H9 (cell line): ENCODE measurements around the gene DNAH8. TPM values are rescaled to one million over a fixed set of nuclear protein-coding genes. Genes with fewer than 3 reads are reported as not detected.
A peak's percentile ranks its signal among the peaks of the same experiment; 100 is the strongest.

Source experiments
- DNase-seq: peaks from one replicate; pipeline ENCODE4 v3.0.0-alpha.2; 2017
- H2AFZ ChIP-seq: one replicate; pipeline ENCODE4 v1.6.1; 2013; ENCODE audit warnings: mild to moderate bottlenecking, low read length, control low read depth, moderate library complexity
- H2AK5ac ChIP-seq: 2 replicates; pipeline ENCODE4 v1.6.1; 2013; ENCODE audit warnings: low read length, control low read depth, mixed read lengths; ENCODE audit not compliant: insufficient read length
- H2BK120ac ChIP-seq: one replicate; pipeline ENCODE4 v1.6.1; 2013; ENCODE audit warnings: low read depth, mild to moderate bottlenecking, low read length, control low read depth, inconsistent platforms; ENCODE audit not compliant: poor library complexity, severe bottlenecking
- H2BK12ac ChIP-seq: 2 replicates; pipeline ENCODE4 v1.6.1; 2013; ENCODE audit warnings: low read length, control low read depth, mixed read lengths, low read depth; ENCODE audit not compliant: insufficient read length
- H2BK15ac ChIP-seq: 2 replicates; pipeline ENCODE4 v1.6.1; 2013; ENCODE audit warnings: low read depth, low read length, control low read depth
- H2BK20ac ChIP-seq: one replicate; pipeline ENCODE4 v1.6.1; 2013; ENCODE audit warnings: low read depth, mild to moderate bottlenecking, low read length, control low read depth, inconsistent platforms; ENCODE audit not compliant: poor library complexity, severe bottlenecking
- H2BK5ac ChIP-seq: 2 replicates; pipeline ENCODE4 v1.6.1; 2013; ENCODE audit warnings: low read length, control low read depth, mixed read lengths; ENCODE audit not compliant: insufficient read length
- H3K14ac ChIP-seq: 2 replicates; pipeline ENCODE4 v1.6.1; 2013; ENCODE audit warnings: low read length, control low read depth; ENCODE audit not compliant: insufficient read depth
- H3K18ac ChIP-seq: 2 replicates; pipeline ENCODE4 v1.6.1; 2013; ENCODE audit warnings: low read depth, mild to moderate bottlenecking, mixed read lengths, low read length, control low read depth; ENCODE audit not compliant: insufficient read length
- H3K23ac ChIP-seq: 2 replicates; pipeline ENCODE4 v1.6.1; 2013; ENCODE audit warnings: low read length, control low read depth, mixed read lengths, low read depth; ENCODE audit not compliant: insufficient read length
- H3K23me2 ChIP-seq: 2 replicates; pipeline ENCODE4 v1.6.1; 2013; ENCODE audit warnings: low read depth, mild to moderate bottlenecking, mixed read lengths, low read length, control low read depth; ENCODE audit not compliant: insufficient read length, poor library complexity, severe bottlenecking
- H3K27ac ChIP-seq: 2 replicates; pipeline ENCODE4 v1.5.1; 2013; ENCODE audit warnings: low read length, control low read depth, mixed read lengths, low read depth; ENCODE audit not compliant: insufficient read length
- H3K27me3 ChIP-seq: 2 replicates; pipeline ENCODE4 v1.6.1; 2013; ENCODE audit warnings: low read length, control low read depth, inconsistent platforms; ENCODE audit not compliant: insufficient read depth
- H3K4ac ChIP-seq: 2 replicates; pipeline ENCODE4 v1.6.1; 2013; ENCODE audit warnings: low read depth, mild to moderate bottlenecking, control low read depth, inconsistent platforms, low read length, moderate library complexity
- H3K4me1 ChIP-seq: 2 replicates; pipeline ENCODE4 v1.6.1; 2013; ENCODE audit warnings: low read length, control low read depth, inconsistent platforms; ENCODE audit not compliant: insufficient read depth
- H3K4me2 ChIP-seq: 2 replicates; pipeline ENCODE4 v1.6.1; 2013; ENCODE audit warnings: low read length, control low read depth, mixed read lengths; ENCODE audit not compliant: insufficient read length, insufficient read depth
- H3K56ac ChIP-seq: 2 replicates; pipeline ENCODE4 v1.6.1; 2013; ENCODE audit warnings: low read depth, mild to moderate bottlenecking, mixed read lengths, low read length, control low read depth; ENCODE audit not compliant: insufficient read length
- H3K79me1 ChIP-seq: 2 replicates; pipeline ENCODE4 v1.6.1; 2013; ENCODE audit warnings: low read depth, mild to moderate bottlenecking, moderate library complexity, low read length, control low read depth, inconsistent platforms; ENCODE audit not compliant: insufficient read depth, poor library complexity, severe bottlenecking
- H3K79me2 ChIP-seq: 2 replicates; pipeline ENCODE4 v1.6.1; 2013; ENCODE audit warnings: low read length, control low read depth, inconsistent platforms; ENCODE audit not compliant: insufficient read depth
- H3K9ac ChIP-seq: 2 replicates; pipeline ENCODE4 v1.6.1; 2013; ENCODE audit warnings: low read length, control low read depth, mixed read lengths; ENCODE audit not compliant: insufficient read length; ENCODE audit errors: extremely low read depth
- H3K9me3 ChIP-seq: one replicate; pipeline ENCODE4 v1.6.1; 2013; ENCODE audit warnings: low read depth, low read length, inconsistent platforms; ENCODE audit not compliant: control insufficient read depth
- H3T11ph ChIP-seq: one replicate; pipeline ENCODE4 v1.6.1; 2013; ENCODE audit warnings: mild to moderate bottlenecking, low read length, control low read depth, inconsistent platforms
- H4K20me1 ChIP-seq: one replicate; pipeline ENCODE4 v1.6.1; 2013; ENCODE audit not compliant: control insufficient read depth, insufficient read length, insufficient read depth
- H4K5ac ChIP-seq: 2 replicates; pipeline ENCODE4 v1.6.1; 2013; ENCODE audit warnings: low read depth, mild to moderate bottlenecking, mixed read lengths, low read length, control low read depth; ENCODE audit not compliant: insufficient read length
- H4K8ac ChIP-seq: replicated peaks from 2 replicates; pipeline ENCODE4 v1.6.1; 2013; ENCODE audit warnings: low read length, control low read depth, mixed read lengths, low read depth; ENCODE audit not compliant: insufficient read length
- H4K91ac ChIP-seq: 2 replicates; pipeline ENCODE4 v1.6.1; 2013; ENCODE audit warnings: low read depth, mild to moderate bottlenecking, moderate library complexity, mixed read lengths, low read length, control low read depth; ENCODE audit not compliant: insufficient read length
- H3K27ac Mint-ChIP-seq, 3 experiments: 2 replicates in 2 of 3; 3 replicates in 1 of 3; pipeline ENCODE4 v1.8.0; 2020 to 2021; ENCODE audit warnings: mixed read lengths in 3 of 3, mild to moderate bottlenecking in 1 of 3, moderate library complexity in 1 of 3
- H3K27me3 Mint-ChIP-seq: 2 replicates; pipeline ENCODE4 v1.8.0; 2021; ENCODE audit warnings: low read depth, mild to moderate bottlenecking, moderate library complexity, mixed read lengths
- H3K36me3 Mint-ChIP-seq, 3 experiments: 2 replicates in 2 of 3; 3 replicates in 1 of 3; pipeline ENCODE4 v1.8.0; 2020 to 2021; ENCODE audit warnings: low read depth in 3 of 3, mixed read lengths in 3 of 3; ENCODE audit not compliant: insufficient read depth in 1 of 3
- H3K4me1 Mint-ChIP-seq, 2 experiments: 2 replicates each; pipeline ENCODE4 v1.8.0; 2020; ENCODE audit warnings: mixed read lengths in 2 of 2
- H3K4me3 Mint-ChIP-seq, 2 experiments: 2 replicates in 1 of 2; 3 replicates in 1 of 2; pipeline ENCODE4 v1.8.0; 2020 to 2021; ENCODE audit warnings: mild to moderate bottlenecking in 2 of 2, mixed read lengths in 2 of 2, moderate library complexity in 1 of 2
- H3K9me3 Mint-ChIP-seq, 2 experiments: 2 replicates in 1 of 2; 3 replicates in 1 of 2; pipeline ENCODE4 v1.8.0; 2020; ENCODE audit warnings: mild to moderate bottlenecking in 2 of 2, mixed read lengths in 2 of 2, moderate library complexity in 1 of 2
- CTCF ChIP-seq: fragments of 200-600 bp; sonication (generic); conservative IDR thresholded peaks from 3 replicates; pipeline ENCODE4 v1.8.0; 2021; ENCODE audit warnings: antibody characterized with exemption, mild to moderate bottlenecking
- WGBS: extraction: QIAGEN DNeasy Blood & Tissue Kit; methylation state at CpG from one replicate; pipeline ENCODE4 v1.1.7; 2013; ENCODE audit warnings: missing lambda C conversion rate, low lambda C conversion rate, mixed read lengths; ENCODE audit not compliant: insufficient read length; ENCODE audit errors: extremely low coverage; 5-methylcytosine and 5-hydroxymethylcytosine counted together
- total RNA-seq: library from RNA; stranded (reverse); gene quantifications from 2 replicates; pipeline ENCODE4 v1.2.1, GENCODE V29; 2021

DNAH8 gene
- total RNA-seq, 1 experiment from 2014 or later = not detected

GRCh38 chr6:38701551-38701950 lies 13.6 kb upstream of the DNAH8 start:
- no peak overlapping the region for H3K23ac ChIP-seq
- no peak overlapping the region for H4K91ac ChIP-seq
- TF ChIP-seq CTCF = no peak
- no peak overlapping the region for H2AK5ac ChIP-seq
- no peak overlapping the region for H3K14ac ChIP-seq
- Mint-ChIP-seq H3K27ac (no peak overlapping the region), H3K27me3 (no peaks in the 10 kb centered on the region), H3K36me3 (peaks cover 34 to 41% (median 36%) of the 10 kb centered on the region in 3 experiments), H3K9me3 (peaks cover 13 to 24% of the 10 kb centered on the region in 2 experiments), H3K4me1 (peaks cover 13 to 14% of the 10 kb centered on the region in 2 experiments; a peak in 3 of 4 replicates), H3K4me3 (peak overlapping the region; percentile 73 to 94)
- no peak for DNase-seq
- H3K4me2 ChIP-seq = peak overlapping the region; percentile 53
- peaks cover 20% of the 10 kb centered on the region; the same call in 1 of the 2 replicates for H3K79me2 ChIP-seq
- no peak overlapping the region for H3K4ac ChIP-seq
- WGBS = no CpG with 5 or more reads among the region's 3 CpGs
- no peaks in the 10 kb centered on the region for H4K20me1 ChIP-seq
- H2BK12ac ChIP-seq = no peak overlapping the region
- peaks cover 6% of the 10 kb centered on the region for H3K23me2 ChIP-seq
- H2BK15ac ChIP-seq = no peak overlapping the region
- H4K8ac ChIP-seq = no peak overlapping the region
- H4K5ac ChIP-seq = no peak overlapping the region
- H3K9me3 ChIP-seq = no peaks in the 10 kb centered on the region
- H2AFZ ChIP-seq = no peak overlapping the region
- H3K18ac ChIP-seq = no peak overlapping the region
- H2BK5ac ChIP-seq = no peak overlapping the region
- H3K27me3 ChIP-seq = no peaks in the 10 kb centered on the region
- H2BK120ac ChIP-seq = no peak overlapping the region
- no peak overlapping the region for H2BK20ac ChIP-seq
- no peak overlapping the region for H3K9ac ChIP-seq
- no peak overlapping the region for H3K27ac ChIP-seq
- H3K56ac ChIP-seq = no peak overlapping the region
- no peak overlapping the region for H3T11ph ChIP-seq
- H3K4me1 ChIP-seq = no peaks in the 10 kb centered on the region
- H3K79me1 ChIP-seq = peaks cover 7% of the 10 kb centered on the region
